GM12873 (cell line): ENCODE measurements around the gene SSTR3.

Experiments
- TF ChIP-seq, protein P1 (sequence below): IDR thresholded peaks from 2 replicates; pipeline ENCODE4 v1.5.1; 2012; ENCODE audit warnings: low read depth, mild to moderate bottlenecking, moderate library complexity, low read length, control low read depth; ENCODE audit not compliant: insufficient read depth; ENCODE audit errors: missing control alignments

SSTR3 gene

DNA sequence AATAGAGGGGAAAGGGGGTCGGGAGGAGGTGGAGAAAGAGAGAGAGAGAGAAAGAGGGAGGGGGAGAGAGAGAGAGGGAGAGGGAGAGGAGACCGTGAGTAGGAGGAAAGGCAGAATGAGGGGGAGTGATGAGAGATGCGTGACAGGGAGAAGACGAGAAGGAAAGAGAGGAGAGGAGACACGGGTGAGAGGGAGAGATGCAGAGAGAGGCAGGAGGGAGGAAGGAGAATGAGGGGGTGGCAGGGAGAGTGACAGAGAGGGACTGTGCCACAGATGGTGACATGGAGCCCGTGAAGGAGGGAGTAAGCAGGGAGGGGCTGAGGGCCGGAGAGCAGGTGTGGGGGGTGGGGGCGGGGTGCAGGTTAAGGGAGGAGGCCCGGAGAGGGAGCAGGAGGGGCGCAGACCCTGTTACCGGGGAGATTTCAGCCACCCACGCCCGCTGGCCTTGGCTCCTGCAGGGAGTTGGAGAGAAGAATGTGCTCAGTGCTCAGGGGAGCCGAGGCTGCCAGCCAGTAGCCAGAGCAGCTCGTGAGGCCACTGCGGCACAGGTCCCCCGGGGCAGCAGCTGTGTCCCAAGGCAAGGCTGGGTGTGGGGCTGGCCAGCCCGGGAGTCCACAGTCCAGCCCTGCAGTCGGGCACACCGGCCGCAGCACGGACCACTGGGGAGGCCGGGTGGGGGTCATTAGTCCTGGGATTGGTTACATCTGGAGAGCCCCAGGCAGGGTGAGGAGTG lies at the start of gene SSTR3:
TSS of gene SSTR3 (minus strand) at position 304 of the 733 bp plus-strand sequence. CDS start 4,674 bp downstream, outside the sequence.
- TF ChIP-seq, protein P1, sequence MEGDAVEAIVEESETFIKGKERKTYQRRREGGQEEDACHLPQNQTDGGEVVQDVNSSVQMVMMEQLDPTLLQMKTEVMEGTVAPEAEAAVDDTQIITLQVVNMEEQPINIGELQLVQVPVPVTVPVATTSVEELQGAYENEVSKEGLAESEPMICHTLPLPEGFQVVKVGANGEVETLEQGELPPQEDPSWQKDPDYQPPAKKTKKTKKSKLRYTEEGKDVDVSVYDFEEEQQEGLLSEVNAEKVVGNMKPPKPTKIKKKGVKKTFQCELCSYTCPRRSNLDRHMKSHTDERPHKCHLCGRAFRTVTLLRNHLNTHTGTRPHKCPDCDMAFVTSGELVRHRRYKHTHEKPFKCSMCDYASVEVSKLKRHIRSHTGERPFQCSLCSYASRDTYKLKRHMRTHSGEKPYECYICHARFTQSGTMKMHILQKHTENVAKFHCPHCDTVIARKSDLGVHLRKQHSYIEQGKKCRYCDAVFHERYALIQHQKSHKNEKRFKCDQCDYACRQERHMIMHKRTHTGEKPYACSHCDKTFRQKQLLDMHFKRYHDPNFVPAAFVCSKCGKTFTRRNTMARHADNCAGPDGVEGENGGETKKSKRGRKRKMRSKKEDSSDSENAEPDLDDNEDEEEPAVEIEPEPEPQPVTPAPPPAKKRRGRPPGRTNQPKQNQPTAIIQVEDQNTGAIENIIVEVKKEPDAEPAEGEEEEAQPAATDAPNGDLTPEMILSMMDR, result no peak

DNA sequence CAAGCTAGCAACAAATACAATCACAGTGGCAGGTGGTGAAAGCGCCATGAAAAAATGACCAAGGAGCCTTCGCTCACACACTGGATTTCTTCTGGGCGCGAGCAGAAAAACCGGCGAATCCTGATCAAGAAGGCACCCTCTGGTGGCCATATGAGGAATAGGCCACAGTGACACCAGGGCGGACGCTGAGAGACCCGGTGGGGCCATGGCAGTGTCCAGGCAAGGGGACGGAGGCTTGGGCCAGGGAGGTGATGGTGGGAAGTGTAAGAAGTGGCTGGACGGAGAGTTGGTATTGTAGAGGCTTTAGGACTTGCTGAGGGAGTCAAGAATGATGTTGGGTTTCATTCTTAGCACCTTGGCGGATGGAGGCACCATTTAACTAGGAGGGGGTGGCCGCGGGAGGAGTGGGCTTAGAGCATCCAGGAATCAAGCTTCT lies 48.6 kb upstream of the SSTR3 start:
- TF ChIP-seq, protein P1, result peak; percentile 96

DNA sequence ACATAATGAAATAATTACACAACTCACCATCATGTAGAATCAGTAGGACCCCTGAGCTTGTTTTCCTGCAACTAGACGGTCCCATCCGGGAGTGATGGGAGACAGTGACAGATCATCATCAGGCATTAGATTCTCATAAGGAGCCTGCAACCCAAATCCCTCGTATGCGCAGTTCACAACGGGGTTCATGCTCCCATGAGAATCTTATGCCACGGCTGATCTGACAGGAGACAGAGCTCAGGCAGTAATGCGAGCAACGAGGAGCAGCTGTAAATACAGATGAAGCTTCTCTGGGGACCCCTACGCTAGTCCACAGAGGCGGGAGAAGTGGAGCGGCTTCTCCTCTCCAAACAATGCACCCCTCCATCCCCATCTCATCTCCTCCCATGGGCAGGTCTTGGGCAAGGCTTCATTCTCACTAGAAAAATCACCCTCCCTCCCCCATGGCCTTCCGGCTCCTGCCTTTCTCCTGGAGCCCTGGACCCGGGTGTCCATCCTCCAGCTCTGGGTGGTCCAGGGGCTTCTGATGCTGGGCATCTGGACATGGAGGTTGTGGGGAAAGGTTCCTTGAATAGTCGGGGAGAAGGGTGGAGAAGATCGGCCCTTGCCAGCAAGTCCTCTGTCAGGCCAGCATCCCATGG lies 48.0 kb upstream of the SSTR3 start:
- TF ChIP-seq, protein P1, result no peak

DNA sequence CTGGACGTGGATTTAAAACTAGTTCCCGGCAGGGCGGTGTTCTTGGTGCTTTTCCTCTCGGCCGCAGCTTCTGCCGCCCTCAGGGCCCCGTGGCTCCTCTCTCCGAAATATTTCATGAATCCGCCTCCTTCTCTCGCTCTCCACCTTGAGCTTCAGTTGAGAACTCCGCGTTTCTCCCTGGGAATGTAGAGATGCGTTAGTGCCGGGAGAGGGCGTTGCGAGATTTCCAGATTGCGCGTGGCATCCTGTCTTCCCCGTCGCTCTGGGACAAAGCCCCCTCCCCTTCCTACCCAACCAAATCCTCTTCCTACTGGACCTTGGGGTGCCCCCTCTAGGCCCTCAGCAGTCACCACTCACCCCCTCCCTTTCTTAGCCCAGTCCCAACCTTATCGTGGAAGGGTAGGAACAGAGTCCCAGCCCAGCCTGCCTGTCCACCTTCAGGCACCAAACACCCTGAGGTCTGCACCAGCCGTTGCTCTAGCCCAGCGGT lies 47.3 kb upstream of the SSTR3 start:
- TF ChIP-seq, protein P1, result peak; percentile 63

DNA sequence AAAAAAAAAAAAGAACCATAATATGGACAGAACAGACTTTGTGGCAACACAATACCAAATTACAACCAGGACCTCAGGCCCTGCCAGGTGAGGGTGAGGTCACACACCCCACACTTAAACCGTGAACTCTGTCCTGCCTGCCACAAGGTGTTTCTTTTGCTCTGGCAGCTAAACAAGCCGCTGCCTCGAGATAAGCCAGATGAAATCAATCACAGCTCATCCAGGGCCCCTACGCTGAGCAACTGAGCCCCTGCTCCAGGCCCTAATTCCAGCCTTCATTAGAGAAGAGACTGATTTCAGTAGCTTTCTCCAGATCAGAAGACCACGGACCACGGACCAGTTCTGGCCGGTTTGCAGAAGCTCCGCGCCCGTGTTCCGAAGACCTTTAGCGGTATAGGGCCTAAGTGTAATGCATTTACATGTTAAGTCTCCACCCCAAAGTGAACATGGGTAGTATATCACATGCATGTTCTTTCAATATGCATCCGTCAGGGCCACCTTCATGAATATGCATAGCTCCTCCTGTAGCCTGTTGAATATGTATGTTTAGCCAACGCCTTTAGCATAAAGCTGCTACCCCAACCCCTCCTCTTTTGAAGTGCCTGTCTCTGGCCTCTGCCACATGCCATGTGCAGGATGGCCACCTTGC lies 46.6 kb upstream of the SSTR3 start:
- TF ChIP-seq, protein P1, result no peak

DNA sequence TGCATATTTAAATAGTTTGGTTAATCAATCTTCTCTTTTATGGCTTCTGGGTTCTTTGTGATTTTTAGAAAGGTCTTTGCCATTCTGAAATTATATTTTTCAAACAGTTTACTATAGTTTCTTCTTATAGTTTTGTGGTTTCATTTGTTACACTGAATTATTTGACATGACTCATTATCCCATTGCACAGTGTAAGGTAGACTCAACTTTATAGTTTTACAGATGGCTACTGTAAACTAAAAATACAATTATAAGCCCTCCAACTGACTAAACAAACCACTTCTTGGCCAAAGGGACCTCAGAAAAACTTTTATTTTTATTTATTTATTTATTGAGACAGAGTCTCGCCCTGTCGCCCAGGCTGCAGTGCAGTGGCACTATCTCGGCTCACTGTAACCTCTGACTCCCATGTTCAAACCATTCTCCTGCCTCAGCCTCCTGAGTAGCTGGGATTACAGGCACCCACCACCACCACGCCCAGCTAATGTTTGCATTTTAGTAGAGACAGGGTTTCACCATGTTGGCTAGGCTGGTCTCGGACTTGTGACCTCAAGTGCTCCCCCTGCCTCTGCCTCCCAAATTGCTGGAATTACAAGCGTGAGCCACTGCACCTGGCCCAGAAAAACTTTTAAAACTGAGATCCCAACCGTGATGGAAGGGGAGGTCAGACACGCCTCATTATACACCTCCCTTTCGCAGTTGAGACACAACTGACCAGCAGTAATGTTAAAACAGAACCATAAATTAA lies 45.9 kb upstream of the SSTR3 start:
- TF ChIP-seq, protein P1, result no peak
